GM23338 (cell line): ENCODE data around the gene SMU1. TPM values are rescaled to one million over a fixed set of nuclear protein-coding genes. Genes with fewer than 3 reads are reported as not detected.

Experiments used
- ATAC-seq: fragments of 200-7000 bp; cut with Tn5 transposase; 3 replicates; pipeline ENCODE4 v1.9.1; 2020
- DNase-seq: peaks from one replicate; pipeline ENCODE4 v3.0.0-alpha.2; 2015; ENCODE audit warnings: low spot score
- H2AFZ ChIP-seq: fragments of 200-600 bp; sonication (generic); 2 replicates; pipeline ENCODE4 v1.8.0; 2016; ENCODE audit warnings: antibody characterized with exemption, mild to moderate bottlenecking, moderate library complexity
- H3F3A ChIP-seq: fragments of 200-600 bp; sonication (generic); replicated peaks from 2 replicates; pipeline ENCODE4 v1.8.0; 2017; ENCODE audit warnings: antibody characterized with exemption, mixed run types, low read depth
- H3K27ac ChIP-seq: fragments of 200-600 bp; sonication (generic); 2 replicates; pipeline ENCODE4 v1.6.1; 2016; ENCODE audit warnings: low read depth
- H3K27me3 ChIP-seq: fragments of 200-600 bp; sonication (generic); 2 replicates; pipeline ENCODE4 v1.8.0; 2016; ENCODE audit warnings: mild to moderate bottlenecking, mixed run types, moderate library complexity; ENCODE audit not compliant: insufficient read depth
- H3K36me3 ChIP-seq: fragments of 200-600 bp; sonication (generic); 2 replicates; pipeline ENCODE4 v1.8.0; 2016; ENCODE audit warnings: mild to moderate bottlenecking; ENCODE audit not compliant: insufficient read depth
- H3K4me1 ChIP-seq: fragments of 200-600 bp; sonication (generic); 2 replicates; pipeline ENCODE4 v1.8.0; 2016; ENCODE audit warnings: mild to moderate bottlenecking, moderate library complexity; ENCODE audit not compliant: insufficient read depth
- H3K4me2 ChIP-seq: fragments of 200-600 bp; sonication (generic); 2 replicates; pipeline ENCODE4 v1.7.1; 2017; ENCODE audit warnings: mixed run types
- H3K4me3 ChIP-seq: fragments of 200-600 bp; sonication (generic); 2 replicates; pipeline ENCODE4 v1.6.1; 2016; ENCODE audit warnings: mixed run types
- H3K79me2 ChIP-seq: fragments of 200-600 bp; sonication (generic); replicated peaks from 2 replicates; pipeline ENCODE4 v1.8.0; 2017; ENCODE audit warnings: mild to moderate bottlenecking; ENCODE audit not compliant: insufficient read depth
- H3K9me2 ChIP-seq: fragments of 200-600 bp; sonication (generic); 2 replicates; pipeline ENCODE4 v1.8.0; 2017; ENCODE audit not compliant: insufficient read depth
- H4K20me1 ChIP-seq: fragments of 200-600 bp; sonication (generic); replicated peaks from 2 replicates; pipeline ENCODE4 v1.8.0; 2017; ENCODE audit warnings: mild to moderate bottlenecking; ENCODE audit not compliant: insufficient read depth
- H3K27ac Mint-ChIP-seq: 2 replicates; pipeline ENCODE4 v1.8.0; 2020; ENCODE audit warnings: inconsistent platforms, mild to moderate bottlenecking, moderate library complexity, mixed read lengths
- H3K27me3 Mint-ChIP-seq: 3 replicates; pipeline ENCODE4 v1.8.0; 2022; ENCODE audit warnings: low read depth, mild to moderate bottlenecking, moderate library complexity, mixed read lengths, inconsistent platforms; ENCODE audit not compliant: insufficient read depth, poor library complexity
- H3K36me3 Mint-ChIP-seq: 3 replicates; pipeline ENCODE4 v1.8.0; 2021; ENCODE audit warnings: low read depth, mild to moderate bottlenecking, inconsistent platforms, moderate library complexity, mixed read lengths
- H3K4me1 Mint-ChIP-seq: 3 replicates; pipeline ENCODE4 v1.8.0; 2020; ENCODE audit warnings: mild to moderate bottlenecking, inconsistent platforms, mixed read lengths
- H3K4me3 Mint-ChIP-seq: 3 replicates; pipeline ENCODE4 v1.8.0; 2021; ENCODE audit warnings: moderate library complexity, mild to moderate bottlenecking, inconsistent platforms, mixed read lengths
- H3K9me3 Mint-ChIP-seq: 3 replicates; pipeline ENCODE4 v1.8.0; 2020; ENCODE audit warnings: moderate library complexity, mild to moderate bottlenecking, inconsistent platforms, mixed read lengths
- CREB1 ChIP-seq: fragments of 250-450 bp; sonication (Bioruptor Pico); IDR thresholded peaks from 2 replicates; pipeline ENCODE4 v1.5.0; 2020; ENCODE audit warnings: low read depth, mild to moderate bottlenecking, moderate library complexity
- EZH2 ChIP-seq: fragments of 200-600 bp; sonication (generic); IDR thresholded peaks from one replicate; pipeline ENCODE4 v1.8.0; 2017; ENCODE audit warnings: antibody characterized with exemption, mild to moderate bottlenecking, low read depth; ENCODE audit not compliant: unreplicated experiment
- EZH2phosphoT487 ChIP-seq: fragments of 200-600 bp; sonication (generic); IDR thresholded peaks from one replicate; pipeline ENCODE4 v1.8.1; 2018; ENCODE audit warnings: antibody characterized with exemption; ENCODE audit not compliant: unreplicated experiment
- NANOG ChIP-seq: IDR thresholded peaks from 2 replicates; pipeline ENCODE4 v1.6.1; 2016; ENCODE audit warnings: antibody characterized with exemption, borderline replicate concordance
- POLR2AphosphoS5 ChIP-seq: IDR thresholded peaks from 2 replicates; pipeline ENCODE4 v1.6.1; 2016; ENCODE audit warnings: antibody characterized with exemption, low read depth
- STAT1 ChIP-seq: IDR thresholded peaks from one replicate; pipeline ENCODE4 v1.6.1; 2016; ENCODE audit warnings: antibody characterized with exemption; ENCODE audit not compliant: unreplicated experiment
- ZNF331 ChIP-seq: fragments of 250-450 bp; sonication (Bioruptor Pico); IDR thresholded peaks from 2 replicates; pipeline ENCODE4 v1.5.0; 2020; ENCODE audit warnings: low read depth, mild to moderate bottlenecking, moderate library complexity
- ZNF462 ChIP-seq: fragments of 250-450 bp; sonication (Bioruptor Pico); IDR thresholded peaks from 2 replicates; pipeline ENCODE4 v1.5.0; 2020; ENCODE audit warnings: mild to moderate bottlenecking, moderate library complexity
- polyA plus RNA-seq: library from polyadenylated mRNA; unstranded; fragments of >200 nt; fragmentation: Nextera tagmentation; extraction: Ambion mirVana; gene quantifications from 2 replicates; pipeline ENCODE4 v1.2.1, GENCODE V29; 2016
- total RNA-seq: library from RNA; depleted of rRNA; stranded (reverse); fragments of >200 nt; shearing (Covaris generic); gene quantifications from 2 replicates; pipeline ENCODE4 v1.2.3, GENCODE V29; 2014
- TF ChIP-seq, protein P1 (sequence below): IDR thresholded peaks from 2 replicates; pipeline ENCODE4 v1.6.1; 2016; ENCODE audit warnings: antibody characterized with exemption

Gene SMU1
- total and polyA plus RNA-seq, 2 experiments from 2014 or later, result 14.3 to 23.8 TPM

DNA sequence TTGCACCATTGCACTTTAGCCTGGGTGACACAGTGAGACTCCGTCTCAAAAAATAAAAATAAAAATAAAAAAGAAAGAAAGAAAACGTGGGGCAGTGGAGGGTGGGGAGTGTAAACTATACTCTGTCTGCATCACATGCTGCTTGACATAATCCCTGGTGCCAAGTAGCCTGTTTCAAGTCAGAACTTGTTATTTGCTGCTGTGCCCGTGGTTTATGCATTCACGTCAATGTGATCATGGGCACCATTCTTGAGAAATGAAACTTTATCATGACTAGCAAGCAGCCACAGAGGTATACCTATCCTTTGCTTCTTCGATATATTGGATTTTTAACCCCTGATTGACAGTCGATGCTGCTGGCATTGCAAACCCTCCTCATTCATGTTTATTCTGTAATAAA lies 4.1 kb upstream of the SMU1 start:
- H3K27me3 ChIP-seq, result no peaks in the 10 kb centered on the region
- DNase-seq, result no peak
- Mint-ChIP-seq H3K4me3 (no peak overlapping the region), H3K27ac (no peak overlapping the region), H3K4me1 (peaks cover 2% of the 10 kb centered on the region; the same call in 2 of the 3 replicates), H3K9me3 (peaks cover 12% of the 10 kb centered on the region), H3K27me3 (peaks cover 18% of the 10 kb centered on the region), H3K36me3 (peaks cover 6% of the 10 kb centered on the region; the same call in 2 of the 3 replicates)
- H3K36me3 ChIP-seq, result no peaks in the 10 kb centered on the region
- H3K79me2 ChIP-seq, result peaks cover 8% of the 10 kb centered on the region
- H3K4me2 ChIP-seq, result no peak overlapping the region
- H2AFZ ChIP-seq, result peak overlapping the region; percentile 75; the same call in 1 of the 2 replicates
- H3K27ac ChIP-seq, result no peak overlapping the region
- 0 out of 2 replicates have a peak, but pooled peaks cover 3% of the 10 kb centered on the region for H3F3A ChIP-seq
- no peak overlapping the region for H3K4me3 ChIP-seq
- TF ChIP-seq EZH2, result no peak
- no peak for TF ChIP-seq CREB1 (CRISPR knock-in tag)
- no peak for TF ChIP-seq ZNF331 (CRISPR knock-in tag)
- TF ChIP-seq ZNF462, result no peak
- TF ChIP-seq POLR2AphosphoS5, result no peak
- TF ChIP-seq STAT1, result no peak
- TF ChIP-seq, protein P1, sequence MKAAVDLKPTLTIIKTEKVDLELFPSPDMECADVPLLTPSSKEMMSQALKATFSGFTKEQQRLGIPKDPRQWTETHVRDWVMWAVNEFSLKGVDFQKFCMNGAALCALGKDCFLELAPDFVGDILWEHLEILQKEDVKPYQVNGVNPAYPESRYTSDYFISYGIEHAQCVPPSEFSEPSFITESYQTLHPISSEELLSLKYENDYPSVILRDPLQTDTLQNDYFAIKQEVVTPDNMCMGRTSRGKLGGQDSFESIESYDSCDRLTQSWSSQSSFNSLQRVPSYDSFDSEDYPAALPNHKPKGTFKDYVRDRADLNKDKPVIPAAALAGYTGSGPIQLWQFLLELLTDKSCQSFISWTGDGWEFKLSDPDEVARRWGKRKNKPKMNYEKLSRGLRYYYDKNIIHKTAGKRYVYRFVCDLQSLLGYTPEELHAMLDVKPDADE, result no peak
- TF ChIP-seq NANOG, result no peak
- TF ChIP-seq EZH2phosphoT487, result no peak
- 0 out of 2 replicates have a peak, but pooled peaks cover 4% of the 10 kb centered on the region for H4K20me1 ChIP-seq
- no peak for ATAC-seq
- H3K9me2 ChIP-seq, result no peaks in the 10 kb centered on the region
- peaks cover 4% of the 10 kb centered on the region; the same call in 1 of the 2 replicates for H3K4me1 ChIP-seq
